HAP-1 (cell line): ENCODE data around the gene VAT1L.

ENCODE experiments used
- DNase-seq, 2 experiments: peaks; one replicate each; pipeline ENCODE4 v3.0.0-alpha.2; 2016 to 2020; ENCODE audit warnings: low spot score in 2 of 2
- H3K27me3 ChIP-seq: fragments of 250-450 bp; sonication (Bioruptor Pico); 2 replicates; pipeline ENCODE4 v1.5.1; 2020; ENCODE audit warnings: low read depth, mild to moderate bottlenecking, moderate library complexity
- H3K36me3 ChIP-seq: fragments of 250-450 bp; sonication (Bioruptor Pico); replicated peaks from 2 replicates; pipeline ENCODE4 v1.5.1; 2020; ENCODE audit warnings: mild to moderate bottlenecking
- H3K4me1 ChIP-seq: fragments of 250-450 bp; sonication (Bioruptor Pico); 2 replicates; pipeline ENCODE4 v1.5.1; 2020; ENCODE audit warnings: mild to moderate bottlenecking
- H3K4me3 ChIP-seq: fragments of 250-450 bp; sonication (Bioruptor Pico); 2 replicates; pipeline ENCODE4 v1.5.1; 2020; ENCODE audit warnings: mild to moderate bottlenecking, moderate library complexity
- H3K9me3 ChIP-seq: fragments of 250-450 bp; sonication (Bioruptor Pico); 2 replicates; pipeline ENCODE4 v1.5.1; 2020; ENCODE audit warnings: mild to moderate bottlenecking, moderate library complexity
- in situ Hi-C: fragments of 300-500 bp; cut with MboI; formaldehyde crosslinking; loops from 3 replicates; pipeline ENCODE4 v1.14.3; 2020; ENCODE audit warnings: low sequenced_read_pairs, inconsistent platforms, mixed read lengths

VAT1L gene

GRCh38 chr16:77763994-77764393 lies 24.4 kb upstream of the VAT1L start:
- in situ Hi-C loops: no loop called here
- Histone ChIP-seq H3K4me3 (no peak overlapping the region), H3K36me3 (no peaks in the 10 kb centered on the region), H3K4me1 (no peaks in the 10 kb centered on the region), H3K9me3 (no peaks in the 10 kb centered on the region), H3K27me3 (0 out of 2 replicates have a peak, but pooled peaks cover 2% of the 10 kb centered on the region)
- DNase-seq: no peak

- no peak for DNase-seq
- no peaks in the 10 kb centered on the region for H3K9me3 ChIP-seq
- in situ Hi-C loops: no loop called here
- H3K27me3 ChIP-seq: 0 out of 2 replicates have a peak, but pooled peaks cover 2% of the 10 kb centered on the region
- H3K4me3 ChIP-seq: no peak overlapping the region
- H3K36me3 ChIP-seq: no peaks in the 10 kb centered on the region
- H3K4me1 ChIP-seq: no peaks in the 10 kb centered on the region
These were observed 21.2 kb upstream of the VAT1L start for GRCh38 chr16:77767211-77767610.

GRCh38 chr16:77767826-77768225 lies 20.5 kb upstream of the VAT1L start:
- Histone ChIP-seq H3K9me3 (no peaks in the 10 kb centered on the region), H3K27me3 (0 out of 2 replicates have a peak, but pooled peaks cover 2% of the 10 kb centered on the region), H3K4me3 (no peak overlapping the region), H3K4me1 (no peaks in the 10 kb centered on the region), H3K36me3 (no peaks in the 10 kb centered on the region)
- DNase-seq: no peak
- in situ Hi-C loops: no loop called here

GRCh38 chr16:77775911-77776909 lies 12.2 kb upstream of the VAT1L start:
- Histone ChIP-seq H3K9me3 (no peaks in the 10 kb centered on the region), H3K4me3 (no peak overlapping the region), H3K36me3 (no peaks in the 10 kb centered on the region), H3K27me3 (no peaks in the 10 kb centered on the region), H3K4me1 (no peaks in the 10 kb centered on the region)
- DNase-seq: no peak
- in situ Hi-C loops: no loop called here

- H3K4me3 ChIP-seq: no peak overlapping the region
- no peaks in the 10 kb centered on the region for H3K4me1 ChIP-seq
- no peaks in the 10 kb centered on the region for H3K36me3 ChIP-seq
- no peaks in the 10 kb centered on the region for H3K27me3 ChIP-seq
- in situ Hi-C loops: no loop called here
- H3K9me3 ChIP-seq: no peaks in the 10 kb centered on the region
- no peak for DNase-seq
These were observed 10.6 kb upstream of the VAT1L start for GRCh38 chr16:77777745-77778144.

GRCh38 chr16:77780378-77780837 lies 8.0 kb upstream of the VAT1L start:
- no peaks in the 10 kb centered on the region for H3K4me1 ChIP-seq
- no peaks in the 10 kb centered on the region for H3K9me3 ChIP-seq
- in situ Hi-C loops: no loop called here
- H3K36me3 ChIP-seq: no peaks in the 10 kb centered on the region
- no peak for DNase-seq
- H3K4me3 ChIP-seq: no peak overlapping the region
- H3K27me3 ChIP-seq: no peaks in the 10 kb centered on the region

GRCh38 chr16:77781091-77781490 lies 7.3 kb upstream of the VAT1L start:
- no peaks in the 10 kb centered on the region for H3K36me3 ChIP-seq
- no peaks in the 10 kb centered on the region for H3K4me1 ChIP-seq
- no peak overlapping the region for H3K4me3 ChIP-seq
- H3K9me3 ChIP-seq: no peaks in the 10 kb centered on the region
- no peak for DNase-seq
- in situ Hi-C loops: no loop called here
- H3K27me3 ChIP-seq: no peaks in the 10 kb centered on the region

- in situ Hi-C loops: no loop called here
These were observed 5.7 kb upstream of the VAT1L start for GRCh38 chr16:77782694-77783093.

GRCh38 chr16:77784441-77785372 lies 3.7 kb upstream of the VAT1L start:
- no peaks in the 10 kb centered on the region for H3K36me3 ChIP-seq
- H3K4me1 ChIP-seq: no peaks in the 10 kb centered on the region
- H3K9me3 ChIP-seq: no peaks in the 10 kb centered on the region
- H3K27me3 ChIP-seq: peaks cover 21% of the 10 kb centered on the region
- no peak for DNase-seq
- no peak overlapping the region for H3K4me3 ChIP-seq
- in situ Hi-C loops: no loop called here

More at GRCh38 chr16:77782694-77783093, 5.7 kb upstream of the VAT1L start:
- no peaks in the 10 kb centered on the region for H3K36me3 ChIP-seq
- DNase-seq: no peak
- peaks cover 3% of the 10 kb centered on the region for H3K27me3 ChIP-seq
- H3K4me3 ChIP-seq: no peak overlapping the region
- H3K9me3 ChIP-seq: no peaks in the 10 kb centered on the region
- H3K4me1 ChIP-seq: no peaks in the 10 kb centered on the region

GRCh38 chr16:77785373-77785764 lies 3.0 kb upstream of the VAT1L start:
- H3K4me3 ChIP-seq: no peak overlapping the region
- H3K36me3 ChIP-seq: no peaks in the 10 kb centered on the region
- DNase-seq: no peak
- H3K4me1 ChIP-seq: no peaks in the 10 kb centered on the region
- H3K27me3 ChIP-seq: peaks cover 28% of the 10 kb centered on the region
- no peaks in the 10 kb centered on the region for H3K9me3 ChIP-seq
- in situ Hi-C loops: no loop called here

GRCh38 chr16:77786186-77786847 lies 2.0 kb upstream of the VAT1L start:
- Histone ChIP-seq H3K4me3 (no peak overlapping the region), H3K4me1 (no peaks in the 10 kb centered on the region), H3K36me3 (no peaks in the 10 kb centered on the region), H3K9me3 (no peaks in the 10 kb centered on the region), H3K27me3 (peaks cover 31% of the 10 kb centered on the region)
- in situ Hi-C loops: no loop called here
- no peak for DNase-seq

- H3K36me3 ChIP-seq: no peaks in the 10 kb centered on the region
- H3K4me3 ChIP-seq: no peak overlapping the region
- in situ Hi-C loops: no loop called here
- no peak for DNase-seq
- H3K4me1 ChIP-seq: no peaks in the 10 kb centered on the region
- peaks cover 31% of the 10 kb centered on the region for H3K27me3 ChIP-seq
- no peaks in the 10 kb centered on the region for H3K9me3 ChIP-seq
These were observed 912 bp upstream of the VAT1L start for GRCh38 chr16:77787452-77787851.
